Measurements from ENCODE around the gene LCA5.
A peak's percentile ranks its signal among the peaks of the same experiment; 100 is the strongest.

LCA5 gene

GRCh38 chr6:79468116-79468515, 69.1 kb downstream of the LCA5 start:
- DNase-seq (ENCODE audit: low read depth): peak; percentile 48
- no peak for TF ChIP-seq CTCF (conservative IDR thresholded peaks at IDR 0.05; ENCODE audit: low read length)
- no peak overlapping the region for H3K4me3 ChIP-seq (ENCODE audit: low read length)

DNA sequence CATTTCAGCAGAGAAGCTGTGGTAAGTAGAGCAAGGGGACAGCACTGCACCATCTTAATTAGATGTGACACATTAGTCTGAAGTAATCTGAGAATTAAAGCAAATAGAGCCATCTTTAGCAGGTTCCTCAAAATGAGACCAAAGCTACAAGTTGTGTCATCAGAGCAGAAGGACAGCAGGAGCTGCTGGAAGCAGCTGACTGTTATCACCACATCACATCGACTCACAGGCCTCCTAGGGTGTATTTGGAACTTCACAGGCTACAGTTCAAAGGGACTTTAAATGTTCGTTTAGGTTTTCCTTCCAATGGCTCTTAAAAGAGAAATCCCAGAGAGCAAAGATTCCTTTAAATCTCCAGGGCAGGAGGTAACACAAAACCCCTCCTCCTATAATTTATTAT, 69.5 kb downstream of the LCA5 start:
- no peak for TF ChIP-seq CTCF (conservative IDR thresholded peaks at IDR 0.05; ENCODE audit: low read length)
- H3K4me3 ChIP-seq (ENCODE audit: low read length): no peak overlapping the region
- no peak for DNase-seq (ENCODE audit: low read depth)

DNA sequence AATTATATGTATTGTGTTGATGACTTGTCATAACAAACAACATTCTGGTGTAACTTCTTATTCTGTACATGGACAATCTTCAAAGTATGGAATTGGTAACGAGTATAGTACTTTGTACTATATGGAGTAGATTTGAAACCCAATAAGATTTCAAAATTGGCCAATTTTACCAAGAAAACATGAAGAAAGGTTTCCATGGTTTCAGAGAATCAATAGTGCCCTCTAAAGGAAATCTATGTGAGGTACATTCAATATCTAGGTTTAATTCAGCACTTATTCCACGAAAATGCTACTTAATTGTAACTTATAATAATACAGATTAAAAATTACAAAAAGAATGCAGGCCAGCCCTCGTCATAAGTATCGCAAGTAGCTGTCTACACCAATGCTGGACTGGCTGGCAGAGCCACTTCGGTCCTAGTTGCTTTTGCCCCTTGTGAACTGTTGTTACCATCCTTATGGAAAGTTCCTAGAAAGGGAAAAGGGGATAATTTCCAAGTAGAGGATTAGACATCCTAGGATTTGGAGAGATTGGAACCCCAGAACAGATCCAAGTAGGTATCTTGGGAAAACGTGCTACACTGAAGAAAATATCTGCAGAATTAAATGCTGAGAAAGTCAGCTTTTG, 70.9 kb downstream of the LCA5 start:
- peak; percentile 54 for TF ChIP-seq CTCF (conservative IDR thresholded peaks at IDR 0.05; ENCODE audit: low read length)
- peak; percentile 23 for DNase-seq (ENCODE audit: low read depth)
- H3K4me3 ChIP-seq (ENCODE audit: low read length): no peak overlapping the region

GRCh38 chr6:79465381-79465780, 71.8 kb downstream of the LCA5 start:
- no peak overlapping the region for H3K4me3 ChIP-seq (ENCODE audit: low read length)
- no peak for TF ChIP-seq CTCF (conservative IDR thresholded peaks at IDR 0.05; ENCODE audit: low read length)
- DNase-seq (ENCODE audit: low read depth): no peak

GRCh38 chr6:79463621-79464050, 73.6 kb downstream of the LCA5 start:
- no peak for DNase-seq (ENCODE audit: low read depth)
- no peak for TF ChIP-seq CTCF (conservative IDR thresholded peaks at IDR 0.05; ENCODE audit: low read length)
- no peak overlapping the region for H3K4me3 ChIP-seq (ENCODE audit: low read length)

- no peak overlapping the region for H3K4me3 ChIP-seq (ENCODE audit: low read length)
- no peak for DNase-seq (ENCODE audit: low read depth)
- TF ChIP-seq CTCF (conservative IDR thresholded peaks at IDR 0.05; ENCODE audit: low read length): no peak
These were observed 76.0 kb downstream of the LCA5 start for GRCh38 chr6:79461205-79461604.

DNA sequence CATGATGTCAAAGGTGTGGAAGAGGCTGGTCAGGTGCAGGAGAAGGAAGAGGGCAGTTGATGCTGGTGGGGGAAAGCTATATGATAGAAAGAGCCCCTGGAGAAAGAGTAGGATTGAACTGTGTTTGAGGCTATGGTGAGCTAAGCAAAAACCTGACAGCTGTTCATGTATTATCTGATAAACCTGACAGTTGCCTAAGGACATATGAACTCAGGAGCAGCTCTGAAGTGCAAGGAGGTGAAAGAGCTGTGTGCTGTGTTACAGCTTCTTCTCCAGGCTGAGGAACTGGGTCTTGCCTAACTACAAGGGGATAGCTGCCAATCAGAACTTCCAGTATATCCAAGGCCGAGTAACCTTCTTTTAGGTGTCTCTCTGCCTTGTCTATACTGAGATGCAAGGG, 81.8 kb downstream of the LCA5 start:
- DNase-seq (ENCODE audit: low read depth): no peak
- no peak for TF ChIP-seq CTCF (conservative IDR thresholded peaks at IDR 0.05; ENCODE audit: low read length)
- no peak overlapping the region for H3K4me3 ChIP-seq (ENCODE audit: low read length)

All from AG10803 (cell line).